HepG2 (cell line): ENCODE data around the gene TXN2.

Source experiments
- EZH2 ChIP-seq: conservative IDR thresholded peaks from 2 replicates; pipeline ENCODE4 v1.6.1; 2012; ENCODE audit warnings: mild to moderate bottlenecking, low read depth, low read length, moderate library complexity
- POLR2A ChIP-seq, 2 experiments: IDR thresholded peaks; 2 replicates each; pipeline ENCODE4 v1.6.1; 2011; ENCODE audit warnings: low read depth in 2 of 2, low read length in 2 of 2, mild to moderate bottlenecking in 1 of 2, moderate library complexity in 1 of 2; ENCODE audit not compliant: insufficient read depth in 1 of 2
- REPIN1 ChIP-seq: sonication (generic); formaldehyde crosslinking; IDR thresholded peaks from 2 replicates; pipeline ENCODE4 v1.8.0; 2022; ENCODE audit warnings: missing genetic modification reagents, low read depth, mild to moderate bottlenecking, borderline replicate concordance
- TBX3 ChIP-seq: fragments of 450-650 bp; IDR thresholded peaks from 2 replicates; pipeline ENCODE4 v1.6.1; 2017; ENCODE audit warnings: antibody characterized with exemption, mild to moderate bottlenecking, inconsistent platforms, borderline replicate concordance
- TRIM24 ChIP-seq: sonication (generic); formaldehyde crosslinking; IDR thresholded peaks from 2 replicates; pipeline ENCODE4 v1.8.0; 2022; ENCODE audit warnings: mild to moderate bottlenecking, missing genetic modification reagents

- TF ChIP-seq EZH2 = no peak
- no peak for TF ChIP-seq POLR2A (IDR thresholded peaks at IDR 0.05; ENCODE audit: insufficient read depth in 1 of 2, low read depth in 2 of 2, low read length in 2 of 2)
- no peak for TF ChIP-seq TBX3
- no peak for TF ChIP-seq TRIM24
- TF ChIP-seq REPIN1 (CRISPR knock-in tag) = no peak
These were observed 25.6 kb downstream of the TXN2 start for GRCh38 chr22:36455571-36456463.
